Measurements from ENCODE around the gene ABCG1. TPM values are rescaled to one million over a fixed set of nuclear protein-coding genes. Genes with fewer than 3 reads are reported as not detected.
A peak's percentile ranks its signal among the peaks of the same experiment; 100 is the strongest.

Gene ABCG1
- total RNA-seq, 3 donors from 2014 or later = 10.6 to 26.2 (median 23.7) TPM

DNA sequence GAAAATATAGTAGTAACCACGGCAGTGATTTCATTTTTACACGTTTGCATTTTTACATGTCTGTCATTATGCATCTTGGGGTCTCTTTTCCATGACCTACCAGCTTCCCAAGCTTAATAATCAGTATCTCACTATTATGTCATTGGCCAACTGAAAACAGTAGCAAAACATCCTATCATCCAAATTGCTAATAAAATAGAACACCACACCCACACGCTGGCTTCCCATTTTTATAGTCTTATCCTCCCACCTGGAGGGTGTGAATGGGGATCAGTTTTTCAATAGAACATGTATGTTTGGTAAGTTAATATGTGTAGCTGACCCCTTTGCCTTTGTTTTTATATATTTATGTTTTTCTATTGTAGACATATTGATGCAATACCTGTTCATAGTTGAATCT lies 84.5 kb downstream of the ABCG1 start:
- intact Hi-C loops (cut with DNase I; ENCODE audit: low total_unique reads) = no loop called here
- Histone ChIP-seq H3K4me3 (no peak overlapping the region), H3K9me3 (no peaks in the 10 kb centered on the region), H3K36me3 (no peaks in the 10 kb centered on the region), H3K27ac (peak overlapping the region in 1 of 2 donors; percentile 77), H3K4me1 (peaks cover 0 to 4% of the 10 kb centered on the region in 2 donors), H3K27me3 (peaks cover 0 to 8% of the 10 kb centered on the region in 2 donors)
- TF ChIP-seq POLR2AphosphoS5 (IDR thresholded peaks at IDR 0.05) (no peak), POLR2A (IDR thresholded peaks at IDR 0.05) (no peak)
- TF ChIP-seq, protein P1, sequence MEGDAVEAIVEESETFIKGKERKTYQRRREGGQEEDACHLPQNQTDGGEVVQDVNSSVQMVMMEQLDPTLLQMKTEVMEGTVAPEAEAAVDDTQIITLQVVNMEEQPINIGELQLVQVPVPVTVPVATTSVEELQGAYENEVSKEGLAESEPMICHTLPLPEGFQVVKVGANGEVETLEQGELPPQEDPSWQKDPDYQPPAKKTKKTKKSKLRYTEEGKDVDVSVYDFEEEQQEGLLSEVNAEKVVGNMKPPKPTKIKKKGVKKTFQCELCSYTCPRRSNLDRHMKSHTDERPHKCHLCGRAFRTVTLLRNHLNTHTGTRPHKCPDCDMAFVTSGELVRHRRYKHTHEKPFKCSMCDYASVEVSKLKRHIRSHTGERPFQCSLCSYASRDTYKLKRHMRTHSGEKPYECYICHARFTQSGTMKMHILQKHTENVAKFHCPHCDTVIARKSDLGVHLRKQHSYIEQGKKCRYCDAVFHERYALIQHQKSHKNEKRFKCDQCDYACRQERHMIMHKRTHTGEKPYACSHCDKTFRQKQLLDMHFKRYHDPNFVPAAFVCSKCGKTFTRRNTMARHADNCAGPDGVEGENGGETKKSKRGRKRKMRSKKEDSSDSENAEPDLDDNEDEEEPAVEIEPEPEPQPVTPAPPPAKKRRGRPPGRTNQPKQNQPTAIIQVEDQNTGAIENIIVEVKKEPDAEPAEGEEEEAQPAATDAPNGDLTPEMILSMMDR (IDR thresholded peaks at IDR 0.05) = no peak
- DNase-seq (ENCODE audit: low spot score in 2 of 2) = no peak

DNA sequence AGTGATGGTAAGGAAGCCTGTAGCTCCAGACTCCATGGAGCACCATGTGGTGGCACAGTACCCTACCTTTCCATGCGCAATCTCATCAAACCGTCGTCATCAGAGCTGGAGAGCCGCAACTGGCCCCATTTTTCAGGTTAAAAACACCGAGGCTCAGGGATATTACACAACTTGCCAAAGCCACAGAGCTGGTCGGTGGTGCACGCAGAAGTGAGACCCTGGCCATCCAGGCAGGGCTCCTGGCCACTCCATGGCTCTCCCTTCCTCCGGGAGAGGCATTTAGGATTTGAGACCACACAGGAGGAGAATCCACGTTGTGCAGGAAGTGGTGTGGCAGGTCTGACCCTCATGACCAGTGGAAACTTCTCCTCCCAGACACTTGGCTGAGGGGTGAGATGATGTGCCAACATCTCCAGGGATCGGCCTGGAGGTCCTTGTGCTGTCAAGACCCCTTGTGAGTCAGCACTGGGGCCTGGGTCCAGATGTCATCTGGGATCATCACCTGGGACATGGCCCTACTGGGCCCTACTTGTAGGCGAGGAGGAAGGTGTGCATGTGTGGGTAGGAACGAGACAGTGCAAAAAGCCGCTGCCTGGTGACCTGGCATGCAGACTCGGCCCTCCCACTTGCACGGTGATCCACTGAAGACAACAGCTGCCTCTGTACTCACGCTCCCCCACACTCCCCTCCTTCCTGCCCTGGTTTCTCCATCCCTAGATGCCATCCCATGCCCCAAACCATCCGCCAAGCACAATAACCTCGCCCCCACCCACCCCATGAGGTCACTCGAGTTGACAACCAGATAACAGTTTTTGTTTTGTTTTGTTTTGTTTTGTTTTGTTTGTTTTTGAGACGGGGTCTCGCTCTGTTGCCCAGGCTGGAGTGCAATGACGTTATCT lies 85.9 kb downstream of the ABCG1 start:
- no peak overlapping the region for H3K27ac ChIP-seq
- no peak overlapping the region for H3K4me3 ChIP-seq
- intact Hi-C loops (cut with DNase I; ENCODE audit: low total_unique reads) = no loop called here
- no peak for TF ChIP-seq POLR2A (IDR thresholded peaks at IDR 0.05)
- TF ChIP-seq, protein P1 (IDR thresholded peaks at IDR 0.05) = no peak
- H3K36me3 ChIP-seq = no peaks in the 10 kb centered on the region
- DNase-seq (ENCODE audit: low spot score in 2 of 2) = peak in 1 of 2 donors; percentile 7
- no peaks in the 10 kb centered on the region for H3K9me3 ChIP-seq
- peaks cover 0 to 4% of the 10 kb centered on the region in 2 donors for H3K4me1 ChIP-seq
- peaks cover 0 to 8% of the 10 kb centered on the region in 2 donors for H3K27me3 ChIP-seq

DNA sequence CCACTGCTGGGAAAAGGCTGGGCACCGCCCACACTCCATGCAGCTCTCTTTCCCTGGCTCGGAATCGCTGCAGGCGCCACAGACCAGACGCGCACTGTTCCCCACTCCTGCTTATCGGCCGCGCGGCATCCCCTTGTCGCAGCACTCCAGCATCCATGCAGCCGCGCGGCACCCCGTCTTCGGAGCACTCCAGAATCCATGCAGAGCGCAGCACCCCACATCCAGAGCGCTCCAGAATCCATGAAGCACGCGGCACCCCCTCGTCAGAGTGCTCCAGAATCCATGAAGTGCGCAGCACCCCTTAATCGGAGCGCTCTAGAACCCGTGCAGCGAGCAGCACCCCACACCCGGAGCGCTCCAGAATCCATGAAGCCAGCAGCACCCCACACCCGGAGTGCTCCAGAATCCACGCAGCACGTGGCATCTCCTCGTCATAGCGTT lies 86.8 kb downstream of the ABCG1 start:
- DNase-seq (ENCODE audit: low spot score in 2 of 2) = no peak
- Histone ChIP-seq H3K9me3 (no peaks in the 10 kb centered on the region), H3K4me3 (no peak overlapping the region), H3K27ac (no peak overlapping the region), H3K36me3 (no peaks in the 10 kb centered on the region), H3K27me3 (peaks cover 0 to 8% of the 10 kb centered on the region in 2 donors), H3K4me1 (no peaks in the 10 kb centered on the region)
- TF ChIP-seq POLR2A (IDR thresholded peaks at IDR 0.05) = no peak
- TF ChIP-seq, protein P1 (IDR thresholded peaks at IDR 0.05) = no peak
- TF ChIP-seq POLR2AphosphoS5 (IDR thresholded peaks at IDR 0.05) = no peak
- intact Hi-C loops (cut with DNase I; ENCODE audit: low total_unique reads) = no loop called here

DNA sequence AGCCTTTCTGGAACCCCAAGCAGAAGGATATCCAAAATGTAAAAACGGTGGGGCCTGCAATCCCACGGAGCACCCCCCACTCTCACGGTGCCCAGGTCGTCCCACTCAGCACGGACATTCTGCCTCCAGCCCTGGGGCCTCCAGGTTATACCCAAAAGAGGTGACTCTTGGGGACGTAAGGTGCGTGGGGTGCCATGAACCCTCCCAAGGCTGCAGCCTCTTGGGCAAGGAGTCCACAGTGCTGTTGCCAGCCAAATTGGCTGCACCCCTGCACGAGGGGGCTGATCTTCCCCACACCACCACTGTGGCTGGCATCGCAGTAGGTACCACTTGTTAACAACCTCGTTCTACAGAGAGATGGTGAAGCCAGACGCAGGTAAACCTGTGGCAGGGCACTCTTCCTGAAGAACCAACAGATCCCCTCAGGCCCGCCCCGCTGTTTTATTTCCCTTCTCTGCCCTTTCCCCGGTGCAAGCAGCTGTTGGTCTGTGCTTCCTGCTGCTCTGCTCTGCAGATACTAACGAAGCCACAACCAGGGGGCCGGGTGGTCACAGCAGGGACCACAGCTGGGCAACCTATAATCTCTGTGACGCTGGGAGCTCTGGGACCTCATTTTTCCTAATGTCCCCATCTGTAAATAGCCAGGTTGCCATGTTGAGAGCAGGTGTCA lies 87.6 kb downstream of the ABCG1 start:
- no peaks in the 10 kb centered on the region for H3K9me3 ChIP-seq
- H3K27ac ChIP-seq = no peak overlapping the region
- no peaks in the 10 kb centered on the region for H3K4me1 ChIP-seq
- H3K4me3 ChIP-seq = no peak overlapping the region
- intact Hi-C loops (cut with DNase I; ENCODE audit: low total_unique reads) = no loop called here
- TF ChIP-seq POLR2A (IDR thresholded peaks at IDR 0.05) (no peak), POLR2AphosphoS5 (IDR thresholded peaks at IDR 0.05) (no peak)
- TF ChIP-seq, protein P1 (IDR thresholded peaks at IDR 0.05) = no peak
- H3K27me3 ChIP-seq = peaks cover 0 to 8% of the 10 kb centered on the region in 2 donors
- no peak for DNase-seq (ENCODE audit: low spot score in 2 of 2)
- H3K36me3 ChIP-seq = no peaks in the 10 kb centered on the region

DNA sequence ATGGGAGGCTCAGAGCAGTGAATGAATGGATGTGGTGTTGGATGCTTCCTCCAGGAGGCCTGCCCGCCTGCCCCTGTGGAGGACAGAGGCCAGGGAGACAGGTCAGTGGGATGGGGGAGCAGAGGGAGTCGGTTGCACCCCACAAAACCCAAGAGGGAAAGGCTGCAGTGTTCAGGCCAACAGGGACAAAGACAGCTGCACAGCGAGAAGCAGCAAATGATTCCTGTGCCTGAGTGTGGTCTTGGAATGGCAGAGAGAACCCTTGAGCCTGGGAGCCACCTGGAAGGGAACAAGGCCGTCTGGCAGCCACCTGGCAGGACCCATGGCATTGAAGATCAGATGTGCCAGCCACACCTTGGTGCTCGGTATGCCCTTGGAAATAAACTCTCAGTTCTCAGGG lies 88.2 kb downstream of the ABCG1 start:
- H3K9me3 ChIP-seq = no peaks in the 10 kb centered on the region
- TF ChIP-seq POLR2AphosphoS5 (IDR thresholded peaks at IDR 0.05) (no peak), POLR2A (IDR thresholded peaks at IDR 0.05) (no peak)
- TF ChIP-seq, protein P1 (IDR thresholded peaks at IDR 0.05) = no peak
- intact Hi-C loops (cut with DNase I; ENCODE audit: low total_unique reads) = no loop called here
- no peak overlapping the region for H3K27ac ChIP-seq
- H3K4me1 ChIP-seq = no peaks in the 10 kb centered on the region
- no peak overlapping the region for H3K4me3 ChIP-seq
- peaks cover 0 to 8% of the 10 kb centered on the region in 2 donors for H3K27me3 ChIP-seq
- no peaks in the 10 kb centered on the region for H3K36me3 ChIP-seq
- no peak for DNase-seq (ENCODE audit: low spot score in 2 of 2)
